DOHH2 (cell line): ENCODE measurements around the gene TMEM200B.

Source experiments
- CTCF ChIP-seq: fragments of 200-600 bp; sonication (generic); IDR thresholded peaks from one replicate; pipeline ENCODE4 v1.5.1; 2014; ENCODE audit warnings: antibody characterized with exemption, mild to moderate bottlenecking, low read depth, low read length; ENCODE audit not compliant: poor library complexity, severe bottlenecking
- EZH2phosphoT487 ChIP-seq: fragments of 200-600 bp; sonication (generic); IDR thresholded peaks from 2 replicates; pipeline ENCODE4 v1.6.1; 2017; ENCODE audit warnings: borderline replicate concordance, mild to moderate bottlenecking, antibody characterized with exemption, low read length, moderate library complexity, mixed read lengths

- no peak for TF ChIP-seq CTCF
- TF ChIP-seq EZH2phosphoT487 = no peak
Observed at GRCh38 chr1:29162476-29163138, 38.9 kb upstream of the TMEM200B start.
